ENCODE data around the gene TMEM253. TPM values are rescaled to one million over a fixed set of nuclear protein-coding genes. Genes with fewer than 3 reads are reported as not detected.
A peak's percentile ranks its signal among the peaks of the same experiment; 100 is the strongest.

The TMEM253 gene
- total and polyA plus RNA-seq, 9 of the 15 experiments (the other 6 are each of a cell fraction or from before 2014, with no cell fraction given): 0.11 to 0.61 (median 0.26) TPM; not detected in 3

GRCh38 chr14:21103710-21104447, 3.0 kb downstream of the TMEM253 start (continued):
- TF ChIP-seq, protein P1, sequence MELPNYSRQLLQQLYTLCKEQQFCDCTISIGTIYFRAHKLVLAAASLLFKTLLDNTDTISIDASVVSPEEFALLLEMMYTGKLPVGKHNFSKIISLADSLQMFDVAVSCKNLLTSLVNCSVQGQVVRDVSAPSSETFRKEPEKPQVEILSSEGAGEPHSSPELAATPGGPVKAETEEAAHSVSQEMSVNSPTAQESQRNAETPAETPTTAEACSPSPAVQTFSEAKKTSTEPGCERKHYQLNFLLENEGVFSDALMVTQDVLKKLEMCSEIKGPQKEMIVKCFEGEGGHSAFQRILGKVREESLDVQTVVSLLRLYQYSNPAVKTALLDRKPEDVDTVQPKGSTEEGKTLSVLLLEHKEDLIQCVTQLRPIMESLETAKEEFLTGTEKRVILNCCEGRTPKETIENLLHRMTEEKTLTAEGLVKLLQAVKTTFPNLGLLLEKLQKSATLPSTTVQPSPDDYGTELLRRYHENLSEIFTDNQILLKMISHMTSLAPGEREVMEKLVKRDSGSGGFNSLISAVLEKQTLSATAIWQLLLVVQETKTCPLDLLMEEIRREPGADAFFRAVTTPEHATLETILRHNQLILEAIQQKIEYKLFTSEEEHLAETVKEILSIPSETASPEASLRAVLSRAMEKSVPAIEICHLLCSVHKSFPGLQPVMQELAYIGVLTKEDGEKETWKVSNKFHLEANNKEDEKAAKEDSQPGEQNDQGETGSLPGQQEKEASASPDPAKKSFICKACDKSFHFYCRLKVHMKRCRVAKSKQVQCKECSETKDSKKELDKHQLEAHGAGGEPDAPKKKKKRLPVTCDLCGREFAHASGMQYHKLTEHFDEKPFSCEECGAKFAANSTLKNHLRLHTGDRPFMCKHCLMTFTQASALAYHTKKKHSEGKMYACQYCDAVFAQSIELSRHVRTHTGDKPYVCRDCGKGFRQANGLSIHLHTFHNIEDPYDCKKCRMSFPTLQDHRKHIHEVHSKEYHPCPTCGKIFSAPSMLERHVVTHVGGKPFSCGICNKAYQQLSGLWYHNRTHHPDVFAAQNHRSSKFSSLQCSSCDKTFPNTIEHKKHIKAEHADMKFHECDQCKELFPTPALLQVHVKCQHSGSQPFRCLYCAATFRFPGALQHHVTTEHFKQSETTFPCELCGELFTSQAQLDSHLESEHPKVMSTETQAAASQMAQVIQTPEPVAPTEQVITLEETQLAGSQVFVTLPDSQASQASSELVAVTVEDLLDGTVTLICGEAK (IDR thresholded peaks at IDR 0.05): no peak
- TF ChIP-seq, protein P1 (CRISPR knock-in tag; IDR thresholded peaks at IDR 0.05): 0 out of 2 replicates have a peak, but pooled peaks have one; percentile 24
- TF ChIP-seq, protein P2, sequence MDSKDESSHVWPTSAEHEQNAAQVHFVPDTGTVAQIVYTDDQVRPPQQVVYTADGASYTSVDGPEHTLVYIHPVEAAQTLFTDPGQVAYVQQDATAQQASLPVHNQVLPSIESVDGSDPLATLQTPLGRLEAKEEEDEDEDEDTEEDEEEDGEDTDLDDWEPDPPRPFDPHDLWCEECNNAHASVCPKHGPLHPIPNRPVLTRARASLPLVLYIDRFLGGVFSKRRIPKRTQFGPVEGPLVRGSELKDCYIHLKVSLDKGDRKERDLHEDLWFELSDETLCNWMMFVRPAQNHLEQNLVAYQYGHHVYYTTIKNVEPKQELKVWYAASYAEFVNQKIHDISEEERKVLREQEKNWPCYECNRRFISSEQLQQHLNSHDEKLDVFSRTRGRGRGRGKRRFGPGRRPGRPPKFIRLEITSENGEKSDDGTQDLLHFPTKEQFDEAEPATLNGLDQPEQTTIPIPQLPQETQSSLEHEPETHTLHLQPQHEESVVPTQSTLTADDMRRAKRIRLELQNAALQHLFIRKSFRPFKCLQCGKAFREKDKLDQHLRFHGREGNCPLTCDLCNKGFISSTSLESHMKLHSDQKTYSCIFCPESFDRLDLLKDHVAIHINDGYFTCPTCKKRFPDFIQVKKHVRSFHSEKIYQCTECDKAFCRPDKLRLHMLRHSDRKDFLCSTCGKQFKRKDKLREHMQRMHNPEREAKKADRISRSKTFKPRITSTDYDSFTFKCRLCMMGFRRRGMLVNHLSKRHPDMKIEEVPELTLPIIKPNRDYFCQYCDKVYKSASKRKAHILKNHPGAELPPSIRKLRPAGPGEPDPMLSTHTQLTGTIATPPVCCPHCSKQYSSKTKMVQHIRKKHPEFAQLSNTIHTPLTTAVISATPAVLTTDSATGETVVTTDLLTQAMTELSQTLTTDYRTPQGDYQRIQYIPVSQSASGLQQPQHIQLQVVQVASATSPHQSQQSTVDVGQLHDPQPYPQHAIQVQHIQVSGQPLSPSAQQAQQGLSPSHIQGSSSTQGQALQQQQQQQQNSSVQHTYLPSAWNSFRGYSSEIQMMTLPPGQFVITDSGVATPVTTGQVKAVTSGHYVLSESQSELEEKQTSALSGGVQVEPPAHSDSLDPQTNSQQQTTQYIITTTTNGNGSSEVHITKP (IDR thresholded peaks at IDR 0.05; ENCODE audit: partially characterized antibody): peak; percentile 100
- TF ChIP-seq MAFK (IDR thresholded peaks at IDR 0.05; ENCODE audit: low read length) (peak; percentile 13; the same call in 1 of the 2 replicates), MYC (IDR thresholded peaks at IDR 0.05; ENCODE audit: low read depth, low read length) (peak; percentile 4; the same call in 1 of the 2 replicates), MYC (CRISPR knock-in tag; IDR thresholded peaks at IDR 0.05; ENCODE audit: borderline replicate concordance, low read depth) (peak; percentile 18; the same call in 1 of the 2 replicates), NFRKB (IDR thresholded peaks at IDR 0.05; ENCODE audit: low read depth) (0 out of 2 replicates have a peak, but pooled peaks have one; percentile 10), SNIP1 (IDR thresholded peaks at IDR 0.05; ENCODE audit: low read depth) (peak; percentile 60; the same call in 1 of the 2 replicates), ARNT (IDR thresholded peaks at IDR 0.05) (0 out of 4 replicates have a peak, but pooled peaks of 1 of the 2 experiments have one; percentile 29), EP300 (IDR thresholded peaks at IDR 0.05; ENCODE audit: low read length) (peak; percentile 50; the same call in 1 of the 2 replicates)
- TF ChIP-seq, protein P3, sequence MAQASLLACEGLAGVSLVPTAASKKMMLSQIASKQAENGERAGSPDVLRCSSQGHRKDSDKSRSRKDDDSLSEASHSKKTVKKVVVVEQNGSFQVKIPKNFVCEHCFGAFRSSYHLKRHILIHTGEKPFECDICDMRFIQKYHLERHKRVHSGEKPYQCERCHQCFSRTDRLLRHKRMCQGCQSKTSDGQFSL (CRISPR knock-in tag; IDR thresholded peaks at IDR 0.05): peak; percentile 70; the same call in 1 of the 2 replicates
- TF ChIP-seq, protein P3 (tag; IDR thresholded peaks at IDR 0.05): no peak

Data from K562 (cell line).